NCI-H128 (cell line): Measurements from ENCODE around the gene PDXK.

Experiments used
- DNase-seq: peaks from one replicate; lab custom pipeline; 2025; ENCODE audit not compliant: unreplicated experiment; lab: John Stamatoyannopoulos, UW

Gene PDXK

GRCh38 chr21:43741423-43742096, 22.6 kb downstream of the PDXK start:
- no peak for DNase-seq

GRCh38 chr21:43743947-43744346, 25.0 kb downstream of the PDXK start:
- no peak for DNase-seq

DNA sequence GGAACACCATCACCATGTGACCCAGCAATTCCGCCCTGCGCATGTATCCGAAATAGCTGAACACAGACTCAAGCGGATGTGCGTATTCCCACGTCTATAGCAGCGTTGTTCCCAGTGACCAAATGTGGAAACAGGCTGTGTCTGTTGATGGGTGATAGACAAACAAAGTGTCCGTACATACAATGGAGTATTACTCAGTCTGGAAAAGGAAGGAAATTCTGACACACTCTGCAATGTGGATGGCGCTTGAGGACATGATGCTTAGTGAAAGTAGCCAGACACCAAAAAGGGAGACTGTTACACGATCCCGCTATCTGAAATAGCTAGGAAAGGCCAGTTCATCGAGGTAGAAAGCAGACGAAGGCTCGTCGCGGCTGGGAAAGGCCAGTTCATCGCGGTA, 25.8 kb downstream of the PDXK start:
- DNase-seq, result no peak

DNA sequence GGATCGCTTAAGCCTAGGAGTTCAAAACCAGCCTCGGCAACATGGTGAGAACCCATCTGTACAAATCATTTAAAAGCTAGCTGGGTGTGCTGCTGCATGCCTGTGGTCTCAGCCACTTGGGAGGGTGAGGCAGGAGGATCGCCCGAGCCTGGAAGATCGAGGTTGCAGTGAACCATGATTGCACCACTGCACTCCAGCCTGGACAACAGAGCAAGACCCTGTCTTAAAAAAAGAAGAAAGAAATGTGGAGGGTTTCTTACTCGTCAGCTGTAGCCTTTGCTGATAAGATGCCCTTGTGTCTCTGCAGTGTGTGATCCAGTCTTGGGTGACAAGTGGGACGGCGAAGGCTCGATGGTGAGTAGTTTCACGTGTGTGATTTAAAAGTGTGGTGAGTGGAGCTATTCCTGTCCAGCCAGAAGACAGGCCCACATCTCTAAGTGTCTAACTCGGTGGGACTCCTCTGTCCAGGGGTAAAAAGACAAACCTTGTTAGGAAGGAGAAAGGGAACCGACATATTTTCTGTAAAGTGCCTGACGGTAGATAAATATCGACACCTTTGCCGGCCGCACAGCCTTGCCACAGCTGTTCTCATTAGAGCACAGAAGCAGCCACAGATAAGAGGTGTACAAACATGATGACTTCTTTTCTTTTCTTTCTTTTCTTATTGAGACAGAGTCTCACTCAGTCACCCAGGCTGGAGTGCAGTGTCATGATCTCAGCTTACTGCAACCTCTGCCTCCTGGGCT, 27.0 kb downstream of the PDXK start:
- no peak for DNase-seq

- DNase-seq, result no peak
Observed at GRCh38 chr21:43748622-43749021, 29.7 kb downstream of the PDXK start.

- DNase-seq, result no peak
Observed at GRCh38 chr21:43749651-43750262, 30.8 kb downstream of the PDXK start.

DNA sequence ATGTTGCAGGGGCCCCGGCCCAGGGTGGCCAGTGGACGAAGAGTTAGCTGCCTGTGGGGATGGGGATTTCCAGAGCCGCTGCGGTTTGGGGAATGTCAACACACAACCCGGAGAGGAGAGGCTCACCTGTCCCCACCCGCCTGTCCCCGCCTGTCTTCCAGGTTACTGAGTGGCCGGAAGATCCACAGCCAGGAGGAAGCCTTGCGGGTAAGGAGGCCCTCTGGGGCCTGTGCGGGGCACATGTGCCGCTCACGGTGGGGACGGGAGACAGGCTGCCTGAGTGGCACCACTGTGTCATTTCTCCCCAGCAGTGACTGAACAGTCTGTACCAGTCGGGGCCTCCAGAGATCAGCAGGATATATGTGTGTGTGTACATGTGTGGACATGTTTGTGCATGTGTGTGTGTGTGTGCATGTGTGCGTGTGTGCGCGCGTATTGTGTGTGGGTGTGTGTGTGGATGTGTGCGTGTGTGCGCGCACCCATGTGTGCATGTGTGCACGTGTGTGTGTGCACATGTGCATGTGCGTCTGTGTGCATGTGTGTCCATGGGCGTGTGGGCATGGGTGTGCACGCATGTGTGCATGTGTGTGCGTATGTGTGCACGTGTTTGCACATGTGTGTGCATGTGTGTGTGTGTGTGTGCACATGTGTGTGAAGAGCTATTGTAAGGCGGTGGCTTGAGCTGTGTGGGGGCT, 31.6 kb downstream of the PDXK start:
- DNase-seq, result no peak

GRCh38 chr21:43751955-43752591, 33.1 kb downstream of the PDXK start:
- no peak for DNase-seq

DNA sequence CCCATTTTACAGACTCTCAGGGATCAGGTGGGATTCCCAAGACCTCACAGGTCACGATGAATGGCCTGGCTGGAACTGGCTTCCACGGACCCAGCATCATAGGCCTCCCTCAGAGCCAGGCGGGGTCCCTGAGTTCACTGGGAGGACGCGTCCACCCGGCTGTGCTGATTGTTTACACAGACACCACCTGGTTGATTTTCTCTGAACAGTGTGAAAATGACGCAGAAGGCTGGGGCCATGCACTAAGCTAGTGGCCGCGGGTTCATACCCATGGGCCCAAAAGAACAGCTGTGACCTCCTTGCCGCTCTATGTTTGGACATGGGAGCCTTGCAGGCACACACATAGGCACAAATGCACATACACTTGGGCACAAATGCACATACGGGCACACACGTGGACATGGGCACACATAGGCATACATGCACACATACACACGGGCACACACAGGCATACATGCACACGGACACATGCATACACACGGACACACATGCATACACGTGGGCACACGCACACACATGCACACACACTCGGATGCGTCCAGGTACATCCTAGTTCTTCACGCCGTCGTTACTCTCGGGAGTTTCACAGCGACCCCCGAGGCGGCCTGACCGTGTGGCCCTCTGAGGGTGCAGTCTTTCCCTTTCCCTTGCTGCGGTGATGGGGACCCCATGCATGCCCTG, 34.0 kb downstream of the PDXK start:
- DNase-seq, result no peak

GRCh38 chr21:43753439-43753799, 34.5 kb downstream of the PDXK start:
- DNase-seq, result no peak

DNA sequence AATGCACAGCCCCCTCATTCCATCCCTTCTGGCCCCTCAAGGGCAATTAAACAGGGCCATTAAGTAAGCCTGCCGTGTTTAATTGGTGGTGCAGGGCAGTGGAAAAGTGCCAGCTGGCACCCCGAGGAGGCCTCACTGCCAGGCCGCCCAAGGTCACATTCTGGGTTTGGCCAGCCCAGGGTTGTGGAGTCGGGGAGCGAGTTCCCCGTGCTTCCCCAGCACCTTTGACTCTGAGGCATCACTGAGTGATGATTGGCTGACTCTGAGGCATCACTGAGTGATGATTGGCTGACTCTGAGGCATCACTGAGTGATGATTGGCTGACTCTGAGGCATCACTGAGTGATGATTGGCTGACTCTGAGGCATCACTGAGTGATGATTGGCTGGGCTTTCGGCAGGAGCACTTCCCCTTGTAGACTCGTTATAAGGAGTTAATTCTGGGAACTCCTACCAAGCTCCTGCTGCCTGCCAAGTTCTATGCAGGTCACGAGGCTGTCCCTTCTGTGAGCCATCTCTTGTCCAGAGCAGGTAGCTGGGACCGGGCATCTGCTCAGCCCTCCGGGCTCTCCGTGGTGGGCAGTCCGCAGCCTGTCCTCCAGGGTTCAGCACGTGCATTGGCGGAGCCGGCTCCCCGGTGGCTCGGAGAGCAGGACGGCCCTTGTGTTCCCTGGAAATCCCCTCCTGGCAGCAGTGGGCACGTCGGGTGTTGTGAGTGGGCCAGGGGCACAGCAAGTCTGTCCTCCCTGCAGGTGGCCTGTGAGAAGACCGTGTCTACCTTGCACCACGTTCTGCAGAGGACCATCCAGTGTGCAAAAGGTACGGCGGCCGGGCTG, 36.2 kb downstream of the PDXK start:
- DNase-seq, result no peak

DNA sequence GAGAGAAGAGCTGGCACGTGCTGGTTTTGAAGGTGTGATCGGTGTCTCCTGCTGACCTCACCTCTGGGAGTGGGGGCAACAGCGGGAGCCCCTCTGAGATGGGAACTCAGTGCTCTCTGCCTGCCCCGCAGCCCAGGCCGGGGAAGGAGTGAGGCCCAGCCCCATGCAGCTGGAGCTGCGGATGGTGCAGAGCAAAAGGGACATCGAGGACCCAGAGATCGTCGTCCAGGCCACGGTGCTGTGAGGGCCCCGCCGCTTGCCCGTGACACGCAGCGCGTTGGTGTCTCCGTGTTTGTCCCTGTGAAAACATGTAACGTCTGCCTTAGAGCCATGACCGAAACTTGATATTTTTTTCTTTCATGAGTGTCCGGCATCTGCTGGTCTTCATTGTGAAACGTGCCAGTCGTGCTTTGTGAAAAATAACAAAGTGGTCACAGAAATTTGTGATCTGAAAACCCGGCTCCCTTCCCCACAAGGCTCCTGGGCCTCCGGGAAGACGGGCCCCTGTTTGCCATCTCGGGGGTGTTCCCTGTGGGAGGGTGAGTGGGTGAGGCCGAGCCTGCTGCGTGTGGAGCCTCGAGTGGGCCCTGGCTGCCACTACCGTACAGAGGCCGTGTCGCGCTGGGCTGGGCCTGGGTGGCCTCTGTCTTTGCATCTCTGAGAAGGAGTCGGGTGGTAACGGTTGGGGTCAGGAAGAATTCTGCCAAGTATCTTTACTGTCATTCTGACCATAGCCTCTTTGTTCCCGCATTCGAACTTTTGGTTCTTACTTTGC, 37.1 kb downstream of the PDXK start:
- DNase-seq, result no peak

GRCh38 chr21:43757601-43758000, 38.7 kb downstream of the PDXK start:
- no peak for DNase-seq

GRCh38 chr21:43758111-43758641, 39.2 kb downstream of the PDXK start:
- no peak for DNase-seq

DNA sequence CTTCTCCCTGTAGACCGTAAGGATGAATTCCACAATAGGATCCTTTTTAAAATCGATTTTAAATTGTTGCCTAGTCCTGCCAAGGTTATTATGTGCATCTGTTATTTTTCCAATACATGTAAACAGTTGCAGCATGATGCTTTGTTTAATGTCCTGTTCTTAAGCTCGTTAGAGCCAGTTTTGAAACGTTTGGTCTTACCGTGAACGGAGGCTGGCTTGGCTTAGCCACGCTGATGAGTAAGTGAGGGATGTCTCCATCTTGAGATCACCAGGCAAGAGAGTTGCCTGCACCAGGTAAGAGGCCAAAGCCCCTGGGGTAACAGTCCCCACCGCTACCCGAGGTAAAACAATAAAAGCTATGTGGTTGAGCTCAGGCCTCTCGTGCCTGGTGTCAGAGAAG, 39.9 kb downstream of the PDXK start:
- no peak for DNase-seq

GRCh38 chr21:43759651-43760050, 40.7 kb downstream of the PDXK start:
- DNase-seq, result no peak

DNA sequence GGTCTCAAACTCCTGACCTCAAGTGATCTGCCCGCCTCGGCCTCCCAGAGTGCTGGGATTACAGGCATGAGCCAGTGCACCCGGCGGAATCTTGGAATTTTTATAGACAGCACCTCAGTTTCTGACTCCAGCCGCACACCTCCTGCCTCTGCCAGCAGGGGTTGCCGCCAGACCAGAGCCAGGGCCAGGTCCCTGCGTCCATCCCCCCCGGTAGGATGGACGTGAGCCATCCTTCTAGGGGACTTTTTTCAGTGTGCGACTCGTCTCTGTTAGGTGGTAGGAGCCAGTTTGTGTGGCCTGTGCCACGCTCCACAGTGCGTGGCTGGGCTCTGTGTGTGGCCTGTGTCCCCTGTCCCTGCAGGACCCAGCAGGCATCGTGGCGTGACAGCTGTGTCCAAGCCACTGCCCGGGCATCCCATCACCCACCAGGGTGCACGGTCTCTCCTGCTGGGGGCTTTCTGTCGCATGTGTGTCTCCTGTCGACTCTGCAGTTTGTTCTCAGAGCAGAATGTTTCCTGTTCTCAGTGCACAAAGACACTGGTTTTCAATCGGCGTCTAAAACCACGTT, 41.5 kb downstream of the PDXK start:
- no peak for DNase-seq

DNA sequence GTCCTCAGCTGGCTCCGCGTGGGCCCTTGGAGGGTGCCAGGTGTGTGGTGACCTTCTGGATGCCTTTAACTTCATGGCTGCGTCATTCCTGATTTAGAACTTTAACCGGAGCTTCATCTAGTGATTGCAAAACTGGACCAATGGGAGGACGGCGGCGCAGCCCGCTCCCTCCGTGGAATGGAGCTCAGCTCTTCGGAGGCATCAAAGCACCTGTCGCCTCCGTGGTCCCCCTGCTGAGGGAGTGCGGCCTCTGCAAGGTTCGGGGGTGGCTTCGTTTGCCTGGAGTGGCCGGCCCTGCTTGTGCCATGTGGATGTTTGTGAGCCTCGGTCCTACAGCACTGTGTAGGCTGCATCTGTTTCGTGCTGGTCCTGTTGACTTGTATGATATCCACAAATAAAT, 43.0 kb downstream of the PDXK start:
- no peak for DNase-seq
